ENCODE measurements around the gene ROCK1. TPM values are rescaled to one million over a fixed set of nuclear protein-coding genes. Genes with fewer than 3 reads are reported as not detected.

Gene ROCK1
- total and polyA plus RNA-seq, 2 of the 8 experiments (the other 6 are each of a cell fraction or from before 2014, with no cell fraction given), result 4.2 to 48.9 TPM

- Histone ChIP-seq H3K36me3 (ENCODE audit: control insufficient read depth in 2 of 4, insufficient read depth in 4 of 4, low read length in 3 of 4) (no peaks in the 10 kb centered on the region), H2AK5ac (ENCODE audit: low read depth, low read length) (no peak overlapping the region), H2BK5ac (ENCODE audit: low read depth, low read length) (no peak overlapping the region), H3K23ac (ENCODE audit: insufficient read length) (no peak overlapping the region), H3K56ac (replicated peaks; ENCODE audit: insufficient read length, low read depth, low read length) (no peak overlapping the region), H2BK15ac (ENCODE audit: low read length) (no peak overlapping the region), H3K9me3 (ENCODE audit: insufficient read depth in 2 of 2, low read depth in 1 of 2, low read length in 1 of 2) (peaks cover 0 to 9% of the 10 kb centered on the region in 2 experiments; a peak in 1 of 4 replicates), H4K8ac (ENCODE audit: extremely low read depth, insufficient read depth, low read length) (no peak overlapping the region), H3K27me3 (replicated peaks in 1 of 4; ENCODE audit: control insufficient read depth in 3 of 4, extremely low read depth in 1 of 4, insufficient read depth in 3 of 4, low read length in 3 of 4) (no peaks in the 10 kb centered on the region), H2BK20ac (ENCODE audit: low read length) (no peak overlapping the region), H3K4ac (replicated peaks; ENCODE audit: insufficient read length, low read depth, low read length) (no peak overlapping the region), H2BK12ac (ENCODE audit: low read depth, low read length) (no peak overlapping the region), H2BK120ac (replicated peaks; ENCODE audit: low read depth, low read length) (no peak overlapping the region), H3K79me2 (ENCODE audit: control insufficient read depth in 1 of 2, insufficient read depth in 2 of 2, low read length in 2 of 2) (no peaks in the 10 kb centered on the region), H3K9ac (replicated peaks in 1 of 4; ENCODE audit: extremely low read depth in 1 of 4, low read depth in 3 of 4, low read length in 3 of 4) (no peak overlapping the region), H3K4me3 (ENCODE audit: extremely low read depth in 1 of 4, insufficient read depth in 2 of 4, low read depth in 3 of 4, low read length in 4 of 4) (no peak overlapping the region), H3K18ac (ENCODE audit: extremely low read depth, low read length) (no peak overlapping the region), H3K23me2 (ENCODE audit: low read depth, low read length) (no peaks in the 10 kb centered on the region; the same call in 1 of the 2 replicates), H3K27ac (ENCODE audit: low read depth, low read length) (no peak overlapping the region), H4K20me1 (replicated peaks in 1 of 2; ENCODE audit: control insufficient read depth in 1 of 2, insufficient read depth in 2 of 2, low read length in 2 of 2) (no peaks in the 10 kb centered on the region), H3K79me1 (ENCODE audit: low read depth, low read length) (no peaks in the 10 kb centered on the region), H4K5ac (ENCODE audit: insufficient read length, low read depth, low read length) (no peak overlapping the region), H3K4me1 (replicated peaks in 1 of 4; ENCODE audit: control insufficient read depth in 3 of 4, insufficient read depth in 4 of 4, low read length in 3 of 4) (no peaks in the 10 kb centered on the region), H2AFZ (ENCODE audit: low read length) (no peak overlapping the region), H3K14ac (ENCODE audit: insufficient read length) (no peak overlapping the region), H3K4me2 (ENCODE audit: insufficient read depth in 1 of 2, low read depth in 2 of 2, low read length in 2 of 2) (no peak overlapping the region), H4K91ac (replicated peaks; ENCODE audit: insufficient read length, low read length) (no peak overlapping the region)
- CTCF ChIA-PET (ENCODE audit: partially characterized antibody), result interaction anchor here (1.3 kb wide), 1 partner anchor 62 kb away, joined by 4 read pairs; no protein-coding TSS in a partner anchor
- 84% methylated on average over 4 of the region's 4 CpGs; no CpG with 5 or more reads in 1 of the 2 experiments for WGBS, 2 experiments (ENCODE audit: extremely low coverage in 1 of 2, insufficient coverage in 1 of 2, insufficient read length in 1 of 2, insufficient replicate concordance in 2 of 2, low coverage in 1 of 2, low lambda C conversion rate in 2 of 2, missing lambda C conversion rate in 1 of 2)
- no peak for DNase-seq (ENCODE audit: low read depth in 1 of 2, low spot score in 2 of 2)
- POLR2A ChIA-PET (ENCODE audit: partially characterized antibody), result no interaction called here
- no peak for FAIRE-seq
- no peak for TF ChIP-seq TEAD4 (IDR thresholded peaks at IDR 0.05; ENCODE audit: low read depth, low read length)
- no peak for TF ChIP-seq CBX5 (IDR thresholded peaks at IDR 0.05; ENCODE audit: low read depth, low read length)
- TF ChIP-seq JUND (IDR thresholded peaks at IDR 0.05; ENCODE audit: low read length), result no peak
- no peak for TF ChIP-seq PHF8 (conservative IDR thresholded peaks at IDR 0.05; ENCODE audit: low read depth, low read length)
- no peak for TF ChIP-seq KDM4A (IDR thresholded peaks at IDR 0.05; ENCODE audit: low read depth, low read length, severe bottlenecking)
- no peak for TF ChIP-seq RXRA (IDR thresholded peaks at IDR 0.05; ENCODE audit: insufficient read depth, low read depth, low read length)
- no peak for TF ChIP-seq USF2 (IDR thresholded peaks at IDR 0.05; ENCODE audit: low read length)
- TF ChIP-seq CEBPB (IDR thresholded peaks at IDR 0.05; ENCODE audit: low read depth, low read length), result no peak
- no peak for TF ChIP-seq SRF (IDR thresholded peaks at IDR 0.05; ENCODE audit: low read depth, low read length)
- no peak for TF ChIP-seq SIN3A (conservative IDR thresholded peaks at IDR 0.05 in 1 of 2, IDR thresholded peaks at IDR 0.05 in 1 of 2; ENCODE audit: low read depth in 1 of 2, low read length in 2 of 2)
- no peak for TF ChIP-seq E2F6 (IDR thresholded peaks at IDR 0.05)
- TF ChIP-seq TBP (IDR thresholded peaks at IDR 0.05; ENCODE audit: low read depth, low read length), result no peak
Measured at GRCh38 chr18:21129566-21130216, 18.1 kb upstream of the ROCK1 start.

Measured in H1 (cell line).